GM21619 (cell line): Measurements from ENCODE around the gene FNDC3A.
"Not testable (repeated sequence)": the region's sequence is repeated elsewhere in the genome, so short reads cannot be mapped to it uniquely, and the experiment has no call there.

Experiments used
- ATAC-seq: cut with Tn5 transposase; IDR thresholded peaks from one replicate; pipeline ENCODE4 v1.9.1; 2021; ENCODE audit not compliant: unreplicated experiment

The FNDC3A gene

GRCh38 chr13:49132479-49133002 lies 156.8 kb downstream of the FNDC3A start:
- no peak for ATAC-seq

DNA sequence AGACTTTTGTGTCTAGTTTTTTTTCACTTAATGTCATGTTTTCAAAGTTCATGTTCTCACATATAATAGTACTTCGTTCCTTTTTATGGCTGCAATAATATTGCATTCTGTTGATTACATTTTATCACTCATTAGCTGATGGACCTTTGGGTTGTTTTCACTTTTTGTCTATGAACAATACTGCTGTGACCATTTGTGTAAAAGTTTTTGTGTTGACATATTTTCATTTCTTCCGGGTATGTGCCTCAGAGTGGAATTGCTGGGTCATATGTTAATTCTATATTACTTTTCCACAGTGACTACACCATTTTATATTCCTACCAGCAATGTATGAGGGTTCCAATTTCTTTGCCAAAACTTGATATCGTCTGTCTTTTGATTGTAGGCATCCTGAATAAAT lies 158.6 kb downstream of the FNDC3A start:
- ATAC-seq, result no peak

- ATAC-seq, result not testable (repeated sequence)
Observed at GRCh38 chr13:49137138-49137643, 161.5 kb downstream of the FNDC3A start.

- no peak for ATAC-seq
Observed at GRCh38 chr13:49140910-49141611, 165.3 kb downstream of the FNDC3A start.

GRCh38 chr13:49146950-49147355 lies 171.2 kb downstream of the FNDC3A start:
- ATAC-seq, result no peak

- no peak for ATAC-seq
Observed at GRCh38 chr13:49148405-49148804, 172.7 kb downstream of the FNDC3A start.

DNA sequence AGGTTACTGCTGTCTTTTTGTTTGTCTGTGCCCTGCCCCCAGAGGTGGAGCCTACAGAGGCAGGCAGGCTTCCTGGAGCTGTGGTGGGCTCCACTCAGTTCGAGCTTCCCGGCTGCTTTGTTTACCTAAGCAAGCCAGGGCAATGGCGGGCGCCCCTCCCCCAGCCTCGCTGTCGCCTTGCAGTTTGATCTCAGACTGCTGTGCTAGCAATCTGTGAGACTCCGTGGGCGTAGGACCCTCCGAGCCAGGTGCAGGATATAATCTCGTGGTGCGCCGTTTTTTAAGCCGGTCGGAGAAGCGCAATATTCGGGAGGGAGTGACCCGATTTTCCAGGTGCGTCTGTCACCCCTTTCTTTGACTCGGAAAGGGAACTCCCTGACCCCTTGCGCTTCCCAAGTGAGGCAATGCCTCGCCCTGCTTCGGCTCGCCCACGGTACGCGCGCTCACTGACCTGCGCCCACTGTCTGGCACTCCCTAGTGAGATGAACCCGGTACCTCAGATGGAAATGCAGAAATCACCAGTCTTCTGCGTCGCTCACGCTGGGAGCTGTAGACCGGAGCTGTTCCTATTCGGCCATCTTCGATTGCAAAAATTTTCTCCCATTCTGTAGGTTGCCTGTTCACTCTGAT lies 182.4 kb downstream of the FNDC3A start:
- ATAC-seq, result not testable (repeated sequence)

DNA sequence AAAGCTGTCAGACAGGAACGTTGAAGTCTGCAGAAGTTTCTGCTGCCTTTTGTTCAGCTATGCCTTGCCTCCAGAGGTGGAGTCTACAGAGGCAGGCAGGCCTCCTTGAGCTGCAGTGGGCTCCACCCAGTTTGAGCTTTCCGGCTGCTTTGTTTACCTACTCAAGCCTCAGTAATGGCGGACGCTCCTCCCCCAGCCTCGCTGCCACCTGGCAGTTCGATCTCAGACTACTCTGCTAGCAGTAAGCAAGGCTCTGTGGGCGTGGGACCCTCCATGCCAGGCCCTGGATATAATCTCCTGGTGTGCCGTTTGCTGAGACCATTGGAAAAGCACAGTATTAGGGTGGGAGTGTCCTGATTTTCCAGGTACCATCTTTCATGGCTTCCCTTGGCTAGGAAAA lies 187.4 kb downstream of the FNDC3A start:
- not testable (repeated sequence) for ATAC-seq

DNA sequence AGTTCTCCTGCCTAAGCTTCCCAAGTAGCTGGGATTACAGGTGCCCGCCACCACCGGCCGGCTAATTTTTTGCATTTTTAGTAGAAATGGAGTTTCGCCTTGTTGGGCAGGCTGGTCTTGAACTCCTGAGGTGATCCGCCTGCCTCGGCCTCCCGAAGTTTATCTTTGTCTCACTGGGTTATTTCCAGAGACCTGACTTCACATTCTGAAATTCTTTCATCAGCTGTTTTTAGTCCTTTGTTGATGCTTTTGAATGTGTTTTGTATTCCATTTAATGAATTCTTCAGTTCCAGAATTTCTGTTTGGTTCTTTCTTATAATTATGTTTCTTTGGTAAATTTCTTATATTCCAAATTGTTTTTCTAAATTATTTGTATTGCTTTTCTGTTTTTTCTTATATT lies 189.0 kb downstream of the FNDC3A start:
- no peak for ATAC-seq

- no peak for ATAC-seq
Observed at GRCh38 chr13:49165798-49166752, 190.4 kb downstream of the FNDC3A start.

DNA sequence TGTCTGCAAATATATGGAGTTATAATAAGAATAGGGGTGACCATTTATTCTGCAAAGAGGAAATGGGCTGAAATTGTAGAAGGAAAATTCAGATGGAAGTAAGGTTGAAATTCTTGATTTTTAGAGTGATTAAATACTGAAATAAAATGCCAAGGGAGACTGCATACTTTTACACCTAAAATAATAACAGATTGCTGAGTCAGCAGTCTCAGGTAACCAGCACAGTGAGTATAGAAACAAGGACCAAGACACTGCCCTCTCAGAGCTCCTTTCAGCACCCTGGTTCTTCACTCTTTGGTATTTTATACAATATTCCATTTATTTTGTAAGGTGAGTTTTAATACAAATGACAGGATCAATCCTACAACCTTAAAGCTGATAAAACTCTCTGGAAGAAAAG lies 195.6 kb downstream of the FNDC3A start:
- no peak for ATAC-seq

- ATAC-seq, result no peak
Observed at GRCh38 chr13:49183672-49184325, 208.1 kb downstream of the FNDC3A start.

- ATAC-seq, result no peak
Observed at GRCh38 chr13:49184621-49185020, 208.9 kb downstream of the FNDC3A start.

DNA sequence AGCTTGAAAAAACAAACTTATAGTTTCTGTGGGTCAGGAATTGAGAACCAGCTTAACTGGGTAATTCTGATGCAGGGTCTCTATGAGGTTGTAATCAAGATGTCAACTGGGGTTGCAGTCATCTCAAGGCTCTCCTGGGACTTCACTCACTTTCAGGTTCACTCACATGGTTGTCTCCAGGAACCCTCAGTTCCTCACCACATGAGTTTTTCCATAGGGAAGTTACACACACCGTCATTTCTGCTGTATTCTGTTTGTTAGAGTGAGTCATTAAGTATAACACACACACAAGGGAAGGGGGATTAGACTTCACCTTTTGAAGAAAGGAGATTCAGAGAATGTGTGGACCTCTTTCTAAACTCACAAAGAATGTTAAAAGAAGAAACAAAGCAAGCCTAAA lies 209.6 kb downstream of the FNDC3A start:
- ATAC-seq, result no peak

DNA sequence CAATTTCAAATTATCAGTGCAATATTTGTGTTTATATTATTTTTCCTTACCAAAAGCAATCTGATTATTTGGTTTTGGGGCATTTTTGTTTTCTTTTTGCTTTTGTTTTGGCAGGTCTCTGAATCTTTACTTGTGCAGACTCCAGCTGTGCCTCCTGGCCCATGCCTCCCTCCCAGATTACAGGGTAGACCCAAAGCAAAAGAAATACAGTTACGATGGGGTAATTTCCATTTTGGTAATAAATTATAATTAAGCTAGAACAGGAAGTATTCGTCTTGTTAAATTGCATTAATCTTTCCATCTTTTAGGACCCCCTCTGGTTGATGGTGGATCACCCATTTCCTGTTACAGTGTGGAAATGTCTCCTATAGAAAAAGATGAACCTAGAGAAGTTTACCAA lies 215.2 kb downstream of the FNDC3A start:
- no peak for ATAC-seq

DNA sequence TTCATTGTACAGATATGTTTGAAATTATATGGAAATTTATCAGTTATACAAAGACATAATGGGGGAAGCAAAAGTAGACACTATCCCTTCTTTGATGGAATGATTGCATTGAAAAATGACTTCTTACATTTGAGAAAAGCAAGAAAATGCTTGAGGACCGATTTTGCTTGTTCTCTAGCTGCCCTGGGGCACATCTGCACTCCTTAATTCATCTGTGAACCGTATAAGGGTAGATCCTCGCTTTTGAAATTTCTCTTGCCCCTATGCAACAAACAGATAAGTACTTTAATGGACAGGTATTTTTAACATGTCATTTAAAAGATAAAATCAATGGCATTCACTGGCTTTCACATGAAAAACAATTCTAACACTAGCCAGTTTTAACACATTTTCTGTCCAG lies 230.9 kb downstream of the FNDC3A start:
- ATAC-seq, result no peak

GRCh38 chr13:49208619-49209018 lies 232.9 kb downstream of the FNDC3A start:
- no peak for ATAC-seq

DNA sequence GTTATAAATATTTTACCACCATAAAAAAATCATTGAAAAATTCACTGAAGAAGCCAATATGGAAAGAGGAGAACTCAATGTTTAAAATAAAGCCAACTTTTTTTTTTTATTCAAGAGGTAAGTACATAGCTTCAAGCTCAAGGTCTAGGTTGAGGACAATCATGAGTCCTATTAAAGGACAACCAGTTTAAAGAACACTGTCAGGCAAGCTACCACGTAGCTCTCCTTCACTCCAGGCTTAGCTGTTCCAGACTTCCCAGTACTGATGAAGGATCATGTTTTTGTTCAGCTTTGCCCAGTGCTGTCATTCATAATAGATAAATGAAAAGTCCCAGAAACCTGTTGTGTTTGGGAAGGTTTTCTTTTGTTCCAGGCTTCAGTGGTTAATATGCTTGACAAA lies 234.4 kb downstream of the FNDC3A start:
- ATAC-seq, result no peak

- no peak for ATAC-seq
Observed at GRCh38 chr13:49210669-49211068, 235.0 kb downstream of the FNDC3A start.

DNA sequence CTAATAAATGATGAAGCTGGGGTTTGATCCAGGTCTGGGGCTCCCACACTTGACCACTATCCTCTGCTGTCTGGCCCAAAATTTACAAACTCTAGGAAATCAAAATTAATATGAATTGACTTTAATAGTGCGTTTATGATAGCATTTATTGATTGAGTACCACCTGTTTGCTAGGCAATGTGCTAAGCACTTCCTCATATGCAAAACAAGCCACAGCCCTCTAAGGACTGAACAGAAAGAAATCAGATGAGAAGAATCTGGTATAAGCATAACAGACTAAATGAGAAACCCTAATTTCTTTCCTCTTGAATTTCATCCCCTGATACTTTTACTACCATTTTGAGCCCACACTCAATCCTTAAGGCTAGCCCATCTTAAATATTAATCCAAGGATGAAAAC lies 237.8 kb downstream of the FNDC3A start:
- no peak for ATAC-seq
